A549 treated with GW870086 at 1 μM for 4 hours (cell line): Measurements from ENCODE around the gene SPPL3. TPM values are rescaled to one million over a fixed set of nuclear protein-coding genes. Genes with fewer than 3 reads are reported as not detected.

ENCODE experiments used
- total RNA-seq: library from RNA; stranded (reverse); fragments of 200-300 nt; extraction: Qiagen RNA extraction; gene quantifications from 5 replicates; pipeline ENCODE4 v1.2.3, GENCODE V29; 2022; ENCODE audit warnings: low read depth

The SPPL3 gene
- 29.5 to 50.9 TPM (median 49.0 TPM) in 5 replicates for total RNA-seq

GRCh38 chr12:120904197-120904773 lies at the start of gene SPPL3:
Gene SPPL3 (minus strand): TSS chr12:120904358. CDS start chr12:120903867, 491 bp downstream.

GRCh38 chr12:120725659-120726509 lies 178.3 kb downstream of the SPPL3 start, which contains the start of gene ACADS:
Gene ACADS (plus strand): TSS chr12:120725826. CDS start chr12:120725886, 60 bp downstream.

Other genes with a start within 250 kb of the SPPL3 start
- 83.9 to 99.9 TPM (median 87.0 TPM) in 5 replicates for gene MLEC, start 217.2 kb downstream of the SPPL3 start, total RNA-seq
- gene UNC119B, start 193.9 kb downstream of the SPPL3 start, total RNA-seq: 21.9 to 27.2 TPM (median 26.6 TPM) in 5 replicates
- 10.1 to 11.3 TPM (median 10.5 TPM) in 5 replicates for gene ACADS, start 178.5 kb downstream of the SPPL3 start, total RNA-seq
- 3.9 to 5.3 TPM (median 4.5 TPM) in 5 replicates for gene HNF1A, start 74.2 kb upstream of the SPPL3 start, total RNA-seq
- gene C12orf43, start 112.1 kb upstream of the SPPL3 start, total RNA-seq: 21.8 to 25.0 TPM (median 24.3 TPM) in 5 replicates
- 2.7 to 4.7 TPM (median 4.1 TPM) in 5 replicates for gene OASL, start 134.9 kb upstream of the SPPL3 start, total RNA-seq
- not detected in 5 replicates for gene P2RX7, start 228.5 kb upstream of the SPPL3 start, total RNA-seq